Fibroblast of peridontal ligament (primary cell): Measurements from ENCODE around the gene NLRP9.

Source experiments
- DNase-seq: peaks from one replicate; pipeline ENCODE4 v3.0.0-alpha.2; 2010; ENCODE audit errors: extremely low read depth

NLRP9 gene

GRCh38 chr19:55703790-55704215 lies 34.4 kb downstream of the NLRP9 start:
- DNase-seq, result no peak

GRCh38 chr19:55702131-55702627 lies 36.0 kb downstream of the NLRP9 start:
- DNase-seq, result no peak

- DNase-seq, result no peak
Measured at GRCh38 chr19:55700813-55701212, 37.4 kb downstream of the NLRP9 start.

GRCh38 chr19:55699221-55699620 lies 39.0 kb downstream of the NLRP9 start:
- DNase-seq, result no peak

GRCh38 chr19:55698256-55698655 lies 39.9 kb downstream of the NLRP9 start:
- DNase-seq, result no peak

- DNase-seq, result no peak
Measured at GRCh38 chr19:55697698-55698097, 40.5 kb downstream of the NLRP9 start.

- DNase-seq, result no peak
Measured at GRCh38 chr19:55697069-55697440, 41.1 kb downstream of the NLRP9 start.

GRCh38 chr19:55696301-55697068 lies 41.7 kb downstream of the NLRP9 start:
- DNase-seq, result no peak

- DNase-seq, result no peak
Measured at GRCh38 chr19:55695511-55696290, 42.5 kb downstream of the NLRP9 start.

GRCh38 chr19:55694656-55695491 lies 43.3 kb downstream of the NLRP9 start:
- DNase-seq, result no peak

- no peak for DNase-seq
Measured at GRCh38 chr19:55694241-55694655, 44.0 kb downstream of the NLRP9 start.

- DNase-seq, result no peak
Measured at GRCh38 chr19:55693336-55693974, 44.7 kb downstream of the NLRP9 start.

GRCh38 chr19:55692681-55693081 lies 45.5 kb downstream of the NLRP9 start:
- DNase-seq, result no peak

GRCh38 chr19:55691561-55692481 lies 46.4 kb downstream of the NLRP9 start:
- no peak for DNase-seq

- DNase-seq, result no peak
Measured at GRCh38 chr19:55690769-55691545, 47.2 kb downstream of the NLRP9 start.

GRCh38 chr19:55690109-55690768 lies 48.0 kb downstream of the NLRP9 start:
- no peak for DNase-seq

GRCh38 chr19:55689411-55690108 lies 48.6 kb downstream of the NLRP9 start:
- no peak for DNase-seq

- no peak for DNase-seq
Measured at GRCh38 chr19:55688422-55689218, 49.6 kb downstream of the NLRP9 start.
